GM18951 (cell line): ENCODE results near the gene SLC25A48.

Source experiments
- POLR2A ChIP-seq: IDR thresholded peaks from 4 replicates; pipeline ENCODE4 v1.6.1; 2011; ENCODE audit warnings: mild to moderate bottlenecking; ENCODE audit not compliant: insufficient read length, insufficient read depth; ENCODE audit errors: extremely low read depth
- in situ Hi-C: fragments of 300-500 bp; cut with MboI; formaldehyde crosslinking; loops from one replicate; pipeline ENCODE4 v1.12.0; 2022; ENCODE audit warnings: low sequenced_read_pairs, mixed read lengths, inconsistent platforms; ENCODE audit not compliant: unreplicated experiment

The SLC25A48 gene

GRCh38 chr5:135825373-135826220 lies 8.9 kb upstream of the SLC25A48 start:
- no peak for TF ChIP-seq POLR2A
- in situ Hi-C loops: loop anchor here (25.0 kb wide), 1 partner anchor 263 kb away; no protein-coding TSS in a partner anchor

GRCh38 chr5:135826221-135826525 lies 8.3 kb upstream of the SLC25A48 start:
- TF ChIP-seq POLR2A: no peak
- in situ Hi-C loops: loop anchor here (25.0 kb wide), 1 partner anchor 264 kb away; no protein-coding TSS in a partner anchor

GRCh38 chr5:135826994-135827671 lies 7.3 kb upstream of the SLC25A48 start:
- TF ChIP-seq POLR2A: no peak
- in situ Hi-C loops: loop anchor here (25.0 kb wide), 1 partner anchor 265 kb away; no protein-coding TSS in a partner anchor

- in situ Hi-C loops: loop anchor here (25.0 kb wide), 1 partner anchor 266 kb away; no protein-coding TSS in a partner anchor
- TF ChIP-seq POLR2A: no peak
Observed at GRCh38 chr5:135827965-135828781, 6.3 kb upstream of the SLC25A48 start.

GRCh38 chr5:135828782-135829127 lies 5.7 kb upstream of the SLC25A48 start:
- in situ Hi-C loops: loop anchor here (25.0 kb wide), 1 partner anchor 266 kb away; no protein-coding TSS in a partner anchor
- TF ChIP-seq POLR2A: no peak

GRCh38 chr5:135829179-135829578 lies 5.3 kb upstream of the SLC25A48 start:
- no peak for TF ChIP-seq POLR2A
- in situ Hi-C loops: loop anchor here (25.0 kb wide), 1 partner anchor 267 kb away; no protein-coding TSS in a partner anchor

- in situ Hi-C loops: loop anchor here (25.0 kb wide), 1 partner anchor 268 kb away; no protein-coding TSS in a partner anchor
- TF ChIP-seq POLR2A: no peak
Observed at GRCh38 chr5:135829681-135830383, 4.6 kb upstream of the SLC25A48 start.

- in situ Hi-C loops: loop anchor here (25.0 kb wide), 1 partner anchor 268 kb away; no protein-coding TSS in a partner anchor
- TF ChIP-seq POLR2A: no peak
Observed at GRCh38 chr5:135830384-135830700, 4.1 kb upstream of the SLC25A48 start.

- in situ Hi-C loops: loop anchor here (25.0 kb wide), 1 partner anchor 269 kb away; no protein-coding TSS in a partner anchor
- TF ChIP-seq POLR2A: no peak
Observed at GRCh38 chr5:135830876-135831275, 3.6 kb upstream of the SLC25A48 start.

- no peak for TF ChIP-seq POLR2A
- in situ Hi-C loops: loop anchor here (25.0 kb wide), 1 partner anchor 269 kb away; no protein-coding TSS in a partner anchor
Observed at GRCh38 chr5:135831439-135831838, 3.0 kb upstream of the SLC25A48 start.

- in situ Hi-C loops: loop anchor here (25.0 kb wide), 1 partner anchor 270 kb away; no protein-coding TSS in a partner anchor
- TF ChIP-seq POLR2A: no peak
Observed at GRCh38 chr5:135831851-135832555, 2.5 kb upstream of the SLC25A48 start.
